GM06990 (cell line): Measurements from ENCODE around the gene SLAMF8.

Experiments used
- DNase-seq: peaks from one replicate; pipeline ENCODE4 v3.0.0-alpha.2; 2011; ENCODE audit not compliant: insufficient read length; ENCODE audit errors: extremely low read depth
- H3K27me3 ChIP-seq: replicated peaks from 2 replicates; pipeline ENCODE4 v1.6.0; 2011; ENCODE audit warnings: low read length; ENCODE audit not compliant: control insufficient read depth, insufficient read depth
- H3K36me3 ChIP-seq: 2 replicates; pipeline ENCODE4 v1.5.1; 2011; ENCODE audit warnings: low read length; ENCODE audit not compliant: control insufficient read depth, insufficient read depth
- H3K4me3 ChIP-seq: replicated peaks from 2 replicates; pipeline ENCODE4 v1.5.1; 2011; ENCODE audit warnings: low read depth, mild to moderate bottlenecking, control low read depth, low read length
- TF ChIP-seq, protein P1 (sequence below): IDR thresholded peaks from 2 replicates; pipeline ENCODE4 v1.5.1; 2011; ENCODE audit warnings: low read length, control low read depth, mild to moderate bottlenecking, inconsistent platforms; ENCODE audit not compliant: insufficient read depth, poor library complexity, severe bottlenecking

The SLAMF8 gene

DNA sequence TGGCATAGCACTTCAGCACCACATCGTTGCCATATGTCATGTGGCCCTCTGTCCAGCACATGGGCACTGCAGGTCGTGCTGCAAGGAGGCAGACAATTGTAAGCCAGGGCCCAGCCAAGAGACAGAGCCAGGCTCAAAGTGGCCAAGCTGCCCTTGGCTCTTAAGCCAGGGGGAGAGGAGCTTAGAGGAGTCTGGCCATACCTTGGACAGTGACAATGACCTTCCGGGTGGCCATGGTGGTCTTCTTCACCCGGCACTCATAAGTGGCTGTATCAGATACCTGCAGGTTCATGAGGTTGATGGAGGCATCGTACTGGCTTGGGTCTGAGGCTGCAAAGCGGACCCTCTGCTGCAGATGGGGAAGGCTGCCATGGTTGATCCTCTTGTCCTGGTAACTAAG lies 31.2 kb downstream of the SLAMF8 start:
- TF ChIP-seq, protein P1, sequence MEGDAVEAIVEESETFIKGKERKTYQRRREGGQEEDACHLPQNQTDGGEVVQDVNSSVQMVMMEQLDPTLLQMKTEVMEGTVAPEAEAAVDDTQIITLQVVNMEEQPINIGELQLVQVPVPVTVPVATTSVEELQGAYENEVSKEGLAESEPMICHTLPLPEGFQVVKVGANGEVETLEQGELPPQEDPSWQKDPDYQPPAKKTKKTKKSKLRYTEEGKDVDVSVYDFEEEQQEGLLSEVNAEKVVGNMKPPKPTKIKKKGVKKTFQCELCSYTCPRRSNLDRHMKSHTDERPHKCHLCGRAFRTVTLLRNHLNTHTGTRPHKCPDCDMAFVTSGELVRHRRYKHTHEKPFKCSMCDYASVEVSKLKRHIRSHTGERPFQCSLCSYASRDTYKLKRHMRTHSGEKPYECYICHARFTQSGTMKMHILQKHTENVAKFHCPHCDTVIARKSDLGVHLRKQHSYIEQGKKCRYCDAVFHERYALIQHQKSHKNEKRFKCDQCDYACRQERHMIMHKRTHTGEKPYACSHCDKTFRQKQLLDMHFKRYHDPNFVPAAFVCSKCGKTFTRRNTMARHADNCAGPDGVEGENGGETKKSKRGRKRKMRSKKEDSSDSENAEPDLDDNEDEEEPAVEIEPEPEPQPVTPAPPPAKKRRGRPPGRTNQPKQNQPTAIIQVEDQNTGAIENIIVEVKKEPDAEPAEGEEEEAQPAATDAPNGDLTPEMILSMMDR: no peak
- H3K4me3 ChIP-seq: no peak overlapping the region
- peaks cover 1% of the 10 kb centered on the region for H3K27me3 ChIP-seq
- H3K36me3 ChIP-seq: no peaks in the 10 kb centered on the region
- DNase-seq: no peak

DNA sequence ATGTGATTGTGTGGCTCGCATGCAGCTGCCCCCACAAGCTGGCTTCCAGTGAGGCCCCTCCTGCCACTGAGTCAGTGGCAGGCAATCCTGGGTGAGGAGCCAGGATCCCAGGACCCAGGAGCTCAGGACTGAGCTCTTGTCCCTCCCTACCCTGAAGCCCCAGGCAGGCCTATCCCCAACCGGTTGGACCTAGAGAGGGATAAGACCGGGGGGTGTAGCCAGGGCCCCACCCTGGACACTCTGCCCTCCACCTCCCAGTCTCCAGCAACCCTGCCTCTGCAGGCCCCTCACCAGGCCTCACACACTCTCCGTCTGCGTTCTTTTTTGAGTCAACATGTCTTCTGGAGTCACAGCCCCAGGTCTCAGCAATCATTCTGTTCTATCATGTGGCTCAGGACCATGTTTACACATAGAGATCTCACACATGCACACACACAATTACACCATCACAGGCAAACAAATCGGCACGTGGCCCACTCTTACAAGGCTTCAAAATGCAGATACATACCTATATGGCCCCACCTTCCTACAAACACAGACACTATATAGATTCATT lies 33.2 kb downstream of the SLAMF8 start:
- H3K4me3 ChIP-seq: no peak overlapping the region
- no peak for DNase-seq
- no peaks in the 10 kb centered on the region for H3K36me3 ChIP-seq
- TF ChIP-seq, protein P1: no peak
- peaks cover 1% of the 10 kb centered on the region for H3K27me3 ChIP-seq

GRCh38 chr1:159860456-159860855 lies 33.8 kb downstream of the SLAMF8 start:
- no peak for DNase-seq
- TF ChIP-seq, protein P1: no peak
- H3K27me3 ChIP-seq: peaks cover 1% of the 10 kb centered on the region
- H3K36me3 ChIP-seq: no peaks in the 10 kb centered on the region
- H3K4me3 ChIP-seq: no peak overlapping the region

- TF ChIP-seq, protein P1: no peak
- no peak for DNase-seq
- H3K27me3 ChIP-seq: peaks cover 1% of the 10 kb centered on the region
- H3K4me3 ChIP-seq: no peak overlapping the region
- no peaks in the 10 kb centered on the region for H3K36me3 ChIP-seq
These were observed 34.5 kb downstream of the SLAMF8 start for GRCh38 chr1:159861218-159861617.

DNA sequence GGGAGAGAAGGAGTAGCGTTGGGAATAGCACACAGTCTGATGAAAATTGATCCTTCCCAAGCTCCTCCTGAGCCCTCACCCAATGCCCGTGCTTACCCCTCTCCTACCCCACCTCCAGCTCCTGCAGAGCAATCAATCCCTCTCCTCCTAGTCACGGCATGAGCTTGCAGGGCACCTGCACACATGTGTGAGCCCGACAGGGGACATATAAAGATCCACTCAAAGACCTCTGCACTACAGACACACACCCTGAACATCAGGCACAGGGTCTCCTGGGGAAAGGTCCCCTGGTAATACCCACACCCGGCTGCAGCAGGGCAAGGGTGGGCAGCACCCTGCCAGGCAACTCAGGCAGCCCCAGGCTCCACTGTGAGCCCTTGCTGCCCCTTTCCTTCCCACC lies 35.4 kb downstream of the SLAMF8 start:
- no peaks in the 10 kb centered on the region for H3K36me3 ChIP-seq
- TF ChIP-seq, protein P1: no peak
- no peak for DNase-seq

DNA sequence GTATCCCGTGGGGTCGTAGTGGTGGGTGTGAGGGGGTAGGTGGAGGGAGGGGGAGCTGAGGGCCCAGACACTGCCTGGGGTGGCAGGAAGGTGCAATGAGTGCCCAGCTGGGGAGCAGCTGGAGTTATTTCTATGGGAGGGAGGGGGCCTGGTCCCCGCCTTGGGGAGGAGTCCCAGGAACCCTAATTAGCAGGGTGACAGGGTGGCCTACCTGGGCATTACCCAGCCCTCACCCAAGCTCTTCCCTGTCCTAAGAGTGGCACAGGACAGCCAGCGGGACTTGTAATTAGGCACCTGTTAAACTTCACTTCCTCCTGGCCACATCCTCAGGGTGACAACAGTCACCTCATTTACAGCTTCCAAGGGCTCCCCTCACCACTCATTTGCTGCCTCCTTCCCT lies 35.9 kb downstream of the SLAMF8 start, which contains the start of gene VSIG8:
Gene VSIG8, minus strand, starts transcription at position 101 of the 400 bp plus-strand sequence. CDS start 136 bp downstream, outside the sequence.
- DNase-seq: no peak
- H3K27me3 ChIP-seq: peaks cover 1% of the 10 kb centered on the region
- no peaks in the 10 kb centered on the region for H3K36me3 ChIP-seq
- H3K4me3 ChIP-seq: no peak within 1 kb of the TSS
- TF ChIP-seq, protein P1: no peak

More for the DNA sequence above, 35.4 kb downstream of the SLAMF8 start:
- no peak overlapping the region for H3K4me3 ChIP-seq
- H3K27me3 ChIP-seq: peaks cover 1% of the 10 kb centered on the region
